ENCODE measurements around the gene SRPX2. TPM values are rescaled to one million over a fixed set of nuclear protein-coding genes. Genes with fewer than 3 reads are reported as not detected.

Gene SRPX2
- 5.8 and 11.2 TPM in 2 replicates for total RNA-seq (2014; rRNA removed; shearing (Covaris generic); ENCODE audit: low replicate concordance)

DNA sequence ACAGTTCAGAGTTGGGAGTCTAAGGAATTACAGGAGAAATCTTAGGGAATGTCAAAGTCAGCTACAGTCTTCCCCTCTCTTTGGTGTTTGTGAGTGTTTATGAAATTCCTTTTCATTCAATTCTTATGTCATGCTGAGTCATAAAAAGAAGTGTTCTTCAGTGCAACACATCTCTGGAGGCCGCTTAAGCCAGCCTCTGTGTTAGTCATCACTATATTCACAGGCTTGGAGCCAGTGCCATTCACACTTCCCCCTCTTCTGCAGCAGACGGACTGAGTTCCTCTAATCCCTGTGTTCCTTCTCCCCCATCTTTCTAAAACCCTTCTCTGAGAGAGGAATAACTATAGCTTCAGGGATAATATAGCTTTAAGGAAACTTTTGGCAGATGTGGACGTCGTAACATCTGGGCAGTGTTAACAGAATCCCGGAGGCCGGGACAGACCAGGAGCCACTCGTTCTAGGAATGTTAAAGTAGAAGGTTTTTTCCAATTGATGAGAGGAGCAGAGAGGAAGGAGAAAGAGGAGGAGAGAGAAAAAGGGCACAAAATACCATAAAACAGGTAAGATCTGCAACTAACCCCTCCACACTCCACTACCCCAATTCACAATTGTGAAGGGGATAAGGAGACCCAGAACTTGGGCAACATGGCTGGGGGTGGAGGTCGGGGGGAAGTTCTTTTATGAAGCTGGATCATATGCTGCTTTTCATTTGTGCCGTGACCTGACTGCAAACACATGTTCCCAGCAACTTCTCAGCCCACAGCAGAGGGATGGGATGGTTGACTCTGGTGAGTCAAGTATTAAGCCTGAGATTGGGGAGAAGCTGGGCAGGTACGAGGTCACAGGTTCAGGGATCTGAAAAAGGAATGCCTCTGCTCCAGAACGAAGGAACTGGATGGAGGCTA is at the start of gene SRPX2:
SRPX2 (plus strand) TSS at position 244 of the 905 bp plus-strand sequence. CDS start 2,124 bp downstream, outside the sequence.
- in situ Hi-C loops (cut with HindIII; ENCODE audit: low pct_unique_long_range_greater_than_20kb, low sequenced_read_pairs) = no loop called here
- peak; percentile 59 for DNase-seq (ENCODE audit: low read depth)

GRCh38 chrX:100596601-100597000 is 47.4 kb upstream of the SRPX2 start:
- no peak for DNase-seq (ENCODE audit: low read depth)
- in situ Hi-C loops (cut with HindIII; ENCODE audit: low pct_unique_long_range_greater_than_20kb, low sequenced_read_pairs) = no loop called here

DNA sequence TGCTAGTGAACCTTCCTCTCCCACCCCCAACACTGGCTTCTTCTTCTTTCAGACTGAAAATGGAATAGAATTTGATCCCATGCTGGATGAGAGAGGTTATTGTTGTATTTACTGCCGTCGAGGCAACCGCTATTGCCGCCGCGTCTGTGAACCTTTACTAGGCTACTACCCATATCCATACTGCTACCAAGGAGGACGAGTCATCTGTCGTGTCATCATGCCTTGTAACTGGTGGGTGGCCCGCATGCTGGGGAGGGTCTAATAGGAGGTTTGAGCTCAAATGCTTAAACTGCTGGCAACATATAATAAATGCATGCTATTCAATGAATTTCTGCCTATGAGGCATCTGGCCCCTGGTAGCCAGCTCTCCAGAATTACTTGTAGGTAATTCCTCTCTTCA is 44.5 kb upstream of the SRPX2 start:
- in situ Hi-C loops (cut with HindIII; ENCODE audit: low pct_unique_long_range_greater_than_20kb, low sequenced_read_pairs) = no loop called here
- no peak for DNase-seq (ENCODE audit: low read depth)

GRCh38 chrX:100600340-100600739 is 43.7 kb upstream of the SRPX2 start:
- in situ Hi-C loops (cut with HindIII; ENCODE audit: low pct_unique_long_range_greater_than_20kb, low sequenced_read_pairs) = no loop called here
- no peak for DNase-seq (ENCODE audit: low read depth)

- DNase-seq (ENCODE audit: low read depth) = no peak
- in situ Hi-C loops (cut with HindIII; ENCODE audit: low pct_unique_long_range_greater_than_20kb, low sequenced_read_pairs) = no loop called here
Measured at GRCh38 chrX:100600758-100601157, 43.2 kb upstream of the SRPX2 start.

DNA sequence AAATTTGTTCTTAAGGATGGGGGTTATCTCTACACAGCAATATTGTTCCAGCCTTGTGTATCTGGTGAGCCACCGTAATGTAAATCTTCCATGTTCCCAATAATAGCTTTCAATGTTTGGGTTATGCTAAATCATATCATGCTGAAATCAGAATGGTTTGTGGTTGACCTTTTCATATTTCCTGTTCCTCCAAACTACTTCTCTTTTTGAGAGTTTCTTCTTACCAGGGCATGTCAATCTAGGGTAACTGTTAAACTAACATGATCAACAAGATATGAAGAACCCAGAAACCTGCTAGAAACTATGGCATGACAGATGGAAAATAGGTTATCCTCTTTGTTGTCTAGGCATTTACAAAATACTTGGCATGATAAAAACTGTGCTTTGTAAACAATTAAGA is 37.2 kb upstream of the SRPX2 start:
- in situ Hi-C loops (cut with HindIII; ENCODE audit: low pct_unique_long_range_greater_than_20kb, low sequenced_read_pairs) = no loop called here
- DNase-seq (ENCODE audit: low read depth) = no peak

GRCh38 chrX:100609591-100609990 is 34.4 kb upstream of the SRPX2 start:
- in situ Hi-C loops (cut with HindIII; ENCODE audit: low pct_unique_long_range_greater_than_20kb, low sequenced_read_pairs) = no loop called here

GRCh38 chrX:100611951-100612350 is 32.0 kb upstream of the SRPX2 start:
- no peak for DNase-seq (ENCODE audit: low read depth)
- in situ Hi-C loops (cut with HindIII; ENCODE audit: low pct_unique_long_range_greater_than_20kb, low sequenced_read_pairs) = no loop called here

More at GRCh38 chrX:100609591-100609990, 34.4 kb upstream of the SRPX2 start:
- DNase-seq (ENCODE audit: low read depth) = no peak

DNA sequence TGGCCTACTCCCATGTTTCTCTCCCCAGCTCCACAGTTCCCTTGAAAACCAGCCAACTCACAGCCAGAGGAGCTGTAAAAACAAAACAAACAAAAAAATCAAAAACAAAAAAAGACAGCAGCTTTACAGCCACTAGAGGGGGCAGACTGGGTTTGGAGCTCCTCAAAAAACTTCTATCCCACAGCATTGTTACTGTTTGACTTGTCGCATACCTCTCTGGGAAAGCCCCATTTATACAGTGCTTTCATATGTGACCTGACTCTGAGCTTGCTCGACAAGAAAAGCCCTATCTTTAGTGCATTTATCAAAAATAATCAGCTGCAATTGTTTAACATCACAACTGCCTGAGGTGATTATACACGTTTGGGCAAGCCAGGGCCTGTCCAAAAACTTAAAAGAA is 29.0 kb upstream of the SRPX2 start:
- peak; percentile 74 for DNase-seq (ENCODE audit: low read depth)
- in situ Hi-C loops (cut with HindIII; ENCODE audit: low pct_unique_long_range_greater_than_20kb, low sequenced_read_pairs) = no loop called here

DNA sequence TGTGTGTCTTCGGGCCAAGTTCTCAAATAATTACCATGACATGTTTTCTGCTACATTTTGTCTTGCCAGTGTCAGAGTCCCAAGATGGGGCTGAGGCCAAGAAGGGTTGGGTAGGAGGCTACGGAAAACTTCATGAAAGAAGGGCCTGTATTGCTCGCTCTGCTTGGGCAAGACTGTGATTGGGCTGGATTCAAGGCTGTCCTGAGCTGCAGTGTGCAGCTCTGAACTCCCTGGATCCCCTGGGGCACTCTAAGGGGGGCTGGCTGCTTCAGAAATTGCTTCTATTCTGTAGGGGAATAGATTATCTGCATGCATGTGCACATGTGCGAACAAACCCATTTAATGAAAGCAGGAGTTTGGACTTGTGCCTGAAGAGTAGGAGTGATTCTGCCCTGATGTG is 21.0 kb upstream of the SRPX2 start:
- in situ Hi-C loops (cut with HindIII; ENCODE audit: low pct_unique_long_range_greater_than_20kb, low sequenced_read_pairs) = no loop called here
- DNase-seq (ENCODE audit: low read depth) = no peak

GRCh38 chrX:100625985-100626491 is 18.0 kb upstream of the SRPX2 start:
- in situ Hi-C loops (cut with HindIII; ENCODE audit: low pct_unique_long_range_greater_than_20kb, low sequenced_read_pairs) = no loop called here
- no peak for DNase-seq (ENCODE audit: low read depth)

- no peak for DNase-seq (ENCODE audit: low read depth)
- in situ Hi-C loops (cut with HindIII; ENCODE audit: low pct_unique_long_range_greater_than_20kb, low sequenced_read_pairs) = no loop called here
Measured at GRCh38 chrX:100635040-100635439, 9.0 kb upstream of the SRPX2 start.

GRCh38 chrX:100635989-100636320 is 8.0 kb upstream of the SRPX2 start:
- DNase-seq (ENCODE audit: low read depth) = peak; percentile 11
- in situ Hi-C loops (cut with HindIII; ENCODE audit: low pct_unique_long_range_greater_than_20kb, low sequenced_read_pairs) = no loop called here

DNA sequence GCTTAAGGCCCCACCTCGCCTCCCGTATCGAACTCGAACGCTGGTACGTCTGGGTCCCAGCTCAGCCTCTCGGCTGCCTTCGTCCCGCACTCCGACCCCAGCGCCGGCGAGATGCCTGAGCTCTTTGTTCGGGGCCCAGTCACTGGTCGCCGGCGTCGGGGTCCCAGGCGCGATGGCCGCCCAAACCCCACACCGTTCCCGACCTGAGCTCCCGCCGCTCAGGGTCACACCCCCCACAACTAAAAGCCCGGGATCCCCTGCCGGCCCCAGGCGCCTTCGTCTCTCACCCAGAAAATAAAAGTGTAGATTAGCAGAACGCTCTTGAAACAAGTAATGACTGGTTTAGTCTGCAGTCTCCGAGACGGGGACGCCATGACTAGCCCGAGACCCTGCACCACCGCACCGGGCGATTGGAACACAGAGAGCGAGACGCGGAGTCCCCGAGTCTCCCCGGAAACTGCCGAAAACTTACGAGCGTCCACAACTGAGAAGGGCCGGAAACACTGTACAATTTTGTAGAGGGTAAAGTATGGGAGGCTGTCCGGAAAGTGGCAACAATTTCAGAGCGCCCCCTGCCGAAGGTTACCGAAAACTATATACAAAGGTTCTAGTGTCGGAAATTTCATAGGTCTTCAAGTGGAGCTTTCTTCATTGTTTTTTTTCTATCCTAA is 7.5 kb upstream of the SRPX2 start, which contains the start of gene TSPAN6:
TSPAN6 (minus strand) TSS at position 486 of the 671 bp plus-strand sequence; CDS start at position 374, 112 bp downstream.
- peak; percentile 82 for DNase-seq (ENCODE audit: low read depth)
- in situ Hi-C loops (cut with HindIII; ENCODE audit: low pct_unique_long_range_greater_than_20kb, low sequenced_read_pairs) = no loop called here

DNA sequence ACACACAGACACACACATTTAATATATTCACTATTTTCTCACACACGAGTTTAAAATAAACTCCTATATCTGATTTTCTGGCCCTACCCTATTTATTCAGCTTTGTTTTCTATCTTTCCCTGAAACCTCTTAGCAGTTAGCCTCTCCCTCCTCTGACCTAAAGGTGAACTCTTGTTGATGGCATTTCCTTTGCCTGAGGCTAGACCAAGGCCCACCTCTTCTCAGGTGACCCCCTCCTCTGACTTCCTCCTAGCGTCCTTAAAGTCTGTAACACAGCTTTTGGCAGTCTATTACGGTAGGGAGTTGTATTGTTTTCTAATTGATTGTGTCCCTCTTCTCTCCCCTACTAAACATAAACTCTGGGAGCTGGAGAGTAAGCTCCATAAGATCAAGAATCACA is 1.7 kb upstream of the SRPX2 start:
- DNase-seq (ENCODE audit: low read depth) = no peak
- in situ Hi-C loops (cut with HindIII; ENCODE audit: low pct_unique_long_range_greater_than_20kb, low sequenced_read_pairs) = no loop called here

- in situ Hi-C loops (cut with HindIII; ENCODE audit: low pct_unique_long_range_greater_than_20kb, low sequenced_read_pairs) = no loop called here
- DNase-seq (ENCODE audit: low read depth) = no peak
Measured at GRCh38 chrX:100643212-100643611, 787 bp upstream of the SRPX2 start.

- DNase-seq (ENCODE audit: low read depth) = no peak
- in situ Hi-C loops (cut with HindIII; ENCODE audit: low pct_unique_long_range_greater_than_20kb, low sequenced_read_pairs) = no loop called here
Measured at GRCh38 chrX:100645106-100645505, 1.1 kb downstream of the SRPX2 start.

GRCh38 chrX:100647095-100647494 is 3.1 kb downstream of the SRPX2 start:
- no peak for DNase-seq (ENCODE audit: low read depth)
- in situ Hi-C loops (cut with HindIII; ENCODE audit: low pct_unique_long_range_greater_than_20kb, low sequenced_read_pairs) = no loop called here

DNA sequence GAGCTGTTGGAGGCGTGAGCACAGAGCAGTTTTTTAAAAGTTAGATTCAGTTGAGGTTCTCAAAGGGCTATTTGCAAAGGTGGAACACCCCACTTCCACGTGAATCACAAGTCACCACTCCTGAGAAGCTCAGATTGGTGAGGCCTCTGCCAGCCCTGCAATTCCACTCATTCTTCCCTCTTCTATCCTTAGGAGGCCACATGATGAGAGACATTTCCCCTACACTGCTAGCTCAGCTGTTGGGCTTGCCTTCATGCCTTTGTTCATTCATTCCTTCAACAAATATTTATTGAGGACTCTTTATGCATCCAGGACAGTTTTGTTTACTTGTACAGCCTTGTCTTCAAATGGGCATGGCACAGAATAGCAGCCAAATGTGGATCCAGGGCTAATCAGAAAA is 3.7 kb downstream of the SRPX2 start:
- in situ Hi-C loops (cut with HindIII; ENCODE audit: low pct_unique_long_range_greater_than_20kb, low sequenced_read_pairs) = no loop called here
- no peak for DNase-seq (ENCODE audit: low read depth)

Measured in Caki2 (cell line).